ENCODE measurements around the gene SAP30L. TPM values are rescaled to one million over a fixed set of nuclear protein-coding genes. Genes with fewer than 3 reads are reported as not detected.

The SAP30L gene
- total and polyA plus RNA-seq, 12 donors, result 14.4 to 38.3 (median 33.8) TPM

GRCh38 chr5:154478224-154478565 lies 32.4 kb downstream of the SAP30L start, which contains the start of gene HAND1:
HAND1 (minus strand) TSS chr5:154478227; CDS start chr5:154478008, 219 bp downstream.
- DNase-seq, result peak; percentile 72 to 81
- H3K27me3 ChIP-seq, result peaks cover 33 to 100% (median 100%) of the 10 kb centered on the region in 7 donors
- no peak for TF ChIP-seq CTCF (IDR thresholded peaks at IDR 0.05)
- WGBS, 2 donors, result 1 to 3% methylated on average over 20 of the region's 20 CpGs
- peak within 1 kb of the TSS; percentile 46 to 65 (median 59) for H3K4me3 ChIP-seq
- H3K27ac ChIP-seq, result peak within 1 kb of the TSS; percentile 13 to 86 (median 76)
- peaks cover 18 to 75% (median 56%) of the 10 kb centered on the region in 9 donors for H3K4me1 ChIP-seq
- H3K36me3 ChIP-seq, result no peaks in the 10 kb centered on the region
- intact Hi-C loops (cut with DNase I), result loop anchor here in 1 of 10 donors (10.0 kb wide), 1 partner anchor 377 kb away; the partner anchor contains the start of genes CNOT8 and FAXDC2
- H3K9me3 ChIP-seq, result no peaks in the 10 kb centered on the region
- ATAC-seq, result peak; percentile 79 to 95 (median 92)

- Histone ChIP-seq H3K4me1 (peaks cover 14 to 70% (median 50%) of the 10 kb centered on the region in 9 donors), H3K27ac (peak overlapping the region in 1 of 10 donors; percentile 6), H3K4me3 (peak overlapping the region in 8 of 10 donors; percentile 12 to 65 (median 61)), H3K9me3 (no peaks in the 10 kb centered on the region), H3K27me3 (peaks cover 33 to 100% (median 100%) of the 10 kb centered on the region in 7 donors), H3K36me3 (no peaks in the 10 kb centered on the region)
- ATAC-seq (peak in 1 of 8 donors; percentile 5), DNase-seq (no peak)
- 10 to 16% methylated on average over 27 of the region's 27 CpGs for WGBS, 2 donors
- intact Hi-C loops (cut with DNase I), result loop anchor here in 1 of 10 donors (10.0 kb wide), 1 partner anchor 376 kb away; the partner anchor contains the start of genes CNOT8 and FAXDC2
- TF ChIP-seq CTCF (IDR thresholded peaks at IDR 0.05), result no peak
Observed at GRCh38 chr5:154478752-154479159, 33.0 kb downstream of the SAP30L start.

GRCh38 chr5:154479160-154479943 lies 33.6 kb downstream of the SAP30L start:
- peaks cover 33 to 100% (median 100%) of the 10 kb centered on the region in 7 donors for H3K27me3 ChIP-seq
- no peak for ATAC-seq
- H3K27ac ChIP-seq, result no peak overlapping the region
- H3K4me1 ChIP-seq, result peaks cover 14 to 70% (median 49%) of the 10 kb centered on the region in 9 donors
- no peaks in the 10 kb centered on the region for H3K9me3 ChIP-seq
- intact Hi-C loops (cut with DNase I), result loop anchor here in 1 of 10 donors (10.0 kb wide), 1 partner anchor 375 kb away; the partner anchor contains the start of genes CNOT8 and FAXDC2
- DNase-seq, result no peak
- 16% methylated on average over 44 of the region's 44 CpGs for WGBS, 2 donors
- TF ChIP-seq CTCF (IDR thresholded peaks at IDR 0.05), result no peak
- peak overlapping the region in 6 of 10 donors; percentile 4 to 65 (median 60) for H3K4me3 ChIP-seq
- no peaks in the 10 kb centered on the region for H3K36me3 ChIP-seq

- 28 to 45% methylated on average over 29 to 31 of the region's 31 CpGs for WGBS, 2 donors
- H3K4me1 ChIP-seq, result peaks cover 16 to 70% (median 52%) of the 10 kb centered on the region in 9 donors
Observed at GRCh38 chr5:154479944-154480750, 34.4 kb downstream of the SAP30L start.

More at GRCh38 chr5:154479944-154480750, 34.4 kb downstream of the SAP30L start:
- H3K27me3 ChIP-seq, result peaks cover 33 to 100% (median 100%) of the 10 kb centered on the region in 7 donors
- ATAC-seq, result no peak
- no peaks in the 10 kb centered on the region for H3K9me3 ChIP-seq
- no peak for DNase-seq
- no peak overlapping the region for H3K27ac ChIP-seq
- TF ChIP-seq CTCF (IDR thresholded peaks at IDR 0.05), result no peak
- no peak overlapping the region for H3K4me3 ChIP-seq
- intact Hi-C loops (cut with DNase I), result loop anchor here in 1 of 10 donors (10.0 kb wide), 1 partner anchor 375 kb away; the partner anchor contains the start of genes CNOT8 and FAXDC2
- H3K36me3 ChIP-seq, result no peaks in the 10 kb centered on the region
